Prostate gland (tissue), 2 donors: ENCODE data around the gene ANXA4.

ENCODE experiments used
- POLR2A ChIP-seq: fragments of 450-650 bp; IDR thresholded peaks from one replicate; pipeline ENCODE4 v1.6.1; 2016; ENCODE audit warnings: antibody characterized with exemption, mild to moderate bottlenecking
- TF ChIP-seq, protein P1 (sequence below), 4 experiments: fragments of 200-600 bp in 2 of 4; fragments of 450-650 bp in 2 of 4; sonication (generic) in 2 of 4; IDR thresholded peaks; 1 replicate in 3 of 4; 2 replicates in 1 of 4; pipeline ENCODE4 v1.5.1; 2016 to 2019; ENCODE audit warnings: antibody characterized with exemption in 4 of 4, mild to moderate bottlenecking in 2 of 4, moderate library complexity in 2 of 4

DNA sequence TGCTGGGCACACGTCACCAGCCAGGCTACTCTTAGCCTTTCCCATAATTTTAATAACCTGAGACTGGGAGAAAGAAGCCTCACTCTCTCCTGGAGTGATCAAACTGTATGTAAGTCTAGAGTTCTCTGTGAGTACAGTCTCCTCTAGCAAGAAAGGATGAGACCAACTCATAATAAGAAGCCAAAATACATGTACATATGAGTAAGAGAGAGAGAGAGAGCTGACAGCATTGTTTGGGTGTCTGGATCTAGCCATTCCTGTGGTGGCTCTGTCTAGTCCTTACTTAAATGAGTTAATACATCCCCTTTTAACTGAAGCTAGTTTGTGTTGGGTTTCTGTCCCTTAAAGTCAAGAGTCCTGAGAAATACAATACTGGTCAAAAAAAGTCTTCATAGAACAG, 26.0 kb upstream of the ANXA4 start:
- TF ChIP-seq, protein P1, sequence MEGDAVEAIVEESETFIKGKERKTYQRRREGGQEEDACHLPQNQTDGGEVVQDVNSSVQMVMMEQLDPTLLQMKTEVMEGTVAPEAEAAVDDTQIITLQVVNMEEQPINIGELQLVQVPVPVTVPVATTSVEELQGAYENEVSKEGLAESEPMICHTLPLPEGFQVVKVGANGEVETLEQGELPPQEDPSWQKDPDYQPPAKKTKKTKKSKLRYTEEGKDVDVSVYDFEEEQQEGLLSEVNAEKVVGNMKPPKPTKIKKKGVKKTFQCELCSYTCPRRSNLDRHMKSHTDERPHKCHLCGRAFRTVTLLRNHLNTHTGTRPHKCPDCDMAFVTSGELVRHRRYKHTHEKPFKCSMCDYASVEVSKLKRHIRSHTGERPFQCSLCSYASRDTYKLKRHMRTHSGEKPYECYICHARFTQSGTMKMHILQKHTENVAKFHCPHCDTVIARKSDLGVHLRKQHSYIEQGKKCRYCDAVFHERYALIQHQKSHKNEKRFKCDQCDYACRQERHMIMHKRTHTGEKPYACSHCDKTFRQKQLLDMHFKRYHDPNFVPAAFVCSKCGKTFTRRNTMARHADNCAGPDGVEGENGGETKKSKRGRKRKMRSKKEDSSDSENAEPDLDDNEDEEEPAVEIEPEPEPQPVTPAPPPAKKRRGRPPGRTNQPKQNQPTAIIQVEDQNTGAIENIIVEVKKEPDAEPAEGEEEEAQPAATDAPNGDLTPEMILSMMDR (IDR thresholded peaks at IDR 0.05): no peak
- no peak for TF ChIP-seq POLR2A
